OCI-LY7 (cell line): ENCODE measurements around the gene GRK3. TPM values are rescaled to one million over a fixed set of nuclear protein-coding genes. Genes with fewer than 3 reads are reported as not detected.

Experiments used
- BruUV-seq: library from RNA; stranded (reverse); fragments of 400-500 nt; replicated peaks from 2 replicates; lab custom pipeline; 2021; lab: Mats Ljungman, UMichigan
- CTCF ChIA-PET: fragments of 300-600 bp; sonication (Branson Sonifier 250); formaldehyde crosslinking; loops from one replicate; lab custom pipeline; 2022; ENCODE audit warnings: antibody characterized with exemption; ENCODE audit not compliant: unreplicated experiment; lab: Charles Lee
- POLR2A ChIA-PET: fragments of 300-600 bp; sonication (Branson Sonifier 250); formaldehyde crosslinking; loops from one replicate; lab custom pipeline; 2022; ENCODE audit warnings: antibody characterized with exemption; lab: Charles Lee
- DNase-seq: peaks from one replicate; pipeline ENCODE4 v3.0.0-alpha.2; 2015; ENCODE audit warnings: low spot score
- H2AFZ ChIP-seq: fragments of 200-600 bp; sonication (generic), shearing (Covaris generic); 2 replicates; pipeline ENCODE4 v1.6.1; 2014; ENCODE audit warnings: mild to moderate bottlenecking, antibody characterized with exemption, low read length, moderate library complexity
- H3K27ac ChIP-seq: fragments of 200-600 bp; sonication (generic); 2 replicates; pipeline ENCODE4 v1.5.1; 2014; ENCODE audit warnings: mixed run types, low read depth, mild to moderate bottlenecking, moderate library complexity, low read length, inconsistent platforms; ENCODE audit not compliant: poor library complexity, severe bottlenecking
- H3K36me3 ChIP-seq: fragments of 200-600 bp; sonication (generic); 2 replicates; pipeline ENCODE4 v1.6.1; 2014; ENCODE audit warnings: mild to moderate bottlenecking, antibody characterized with exemption, low read length, moderate library complexity, mixed read lengths; ENCODE audit not compliant: insufficient read depth
- H3K4me1 ChIP-seq: fragments of 200-600 bp; sonication (generic); 2 replicates; pipeline ENCODE4 v1.5.1; 2014; ENCODE audit warnings: mild to moderate bottlenecking, low read length; ENCODE audit not compliant: insufficient read depth, poor library complexity, severe bottlenecking
- H3K4me2 ChIP-seq: fragments of 200-600 bp; sonication (generic); 2 replicates; pipeline ENCODE4 v1.6.1; 2014; ENCODE audit warnings: mild to moderate bottlenecking, low read length
- H3K4me3 ChIP-seq: fragments of 200-600 bp; sonication (generic); 2 replicates; pipeline ENCODE4 v1.5.1; 2014; ENCODE audit warnings: mild to moderate bottlenecking, low read depth, low read length; ENCODE audit not compliant: poor library complexity, severe bottlenecking
- H3K79me2 ChIP-seq: fragments of 200-600 bp; sonication (generic); 2 replicates; pipeline ENCODE4 v1.6.1; 2016; ENCODE audit warnings: low read depth, mild to moderate bottlenecking, low read length, moderate library complexity, mixed read lengths; ENCODE audit not compliant: insufficient read depth
- H3K9me2 ChIP-seq: fragments of 200-600 bp; sonication (generic); 2 replicates; pipeline ENCODE4 v1.6.1; 2016; ENCODE audit warnings: mild to moderate bottlenecking, low read length, mixed read lengths; ENCODE audit not compliant: insufficient read depth
- H3K9me3 ChIP-seq: fragments of 200-600 bp; sonication (generic); 2 replicates; pipeline ENCODE4 v1.6.1; 2014; ENCODE audit warnings: mild to moderate bottlenecking, mixed run types, low read length, mixed read lengths
- H4K20me1 ChIP-seq: fragments of 200-600 bp; sonication (generic); 2 replicates; pipeline ENCODE4 v1.6.1; 2014; ENCODE audit warnings: mild to moderate bottlenecking, antibody characterized with exemption, low read length, moderate library complexity, mixed read lengths; ENCODE audit not compliant: insufficient read depth
- EZH2phosphoT487 ChIP-seq: fragments of 200-600 bp; sonication (generic); IDR thresholded peaks from 2 replicates; pipeline ENCODE4 v1.6.1; 2018; ENCODE audit warnings: low read depth, borderline replicate concordance, mild to moderate bottlenecking, mixed run types, antibody characterized with exemption, low read length, moderate library complexity, mixed read lengths
- intact Hi-C: fragments of 100-400 bp; cut with micrococcal nuclease; formaldehyde crosslinking; loops from one replicate; pipeline ENCODE4 v1.10.0; 2022; ENCODE audit not compliant: unreplicated experiment
- total RNA-seq, 2 experiments: library from RNA; depleted of rRNA in 1 of 2; stranded (reverse); fragments of >200 nt in 1 of 2; shearing (Covaris generic) in 1 of 2; gene quantifications; 2 replicates each; pipeline ENCODE4 v1.2.3, GENCODE V29; 2014 to 2022
- TF ChIP-seq, protein P1 (sequence below): fragments of 200-600 bp; sonication (generic); conservative IDR thresholded peaks from 2 replicates; pipeline ENCODE4 v1.5.1; 2014; ENCODE audit warnings: mild to moderate bottlenecking, antibody characterized with exemption, low read length, moderate library complexity, mixed read lengths

GRK3 gene
- total RNA-seq, 2 experiments from 2014 or later, result 14.2 to 39.3 TPM

DNA sequence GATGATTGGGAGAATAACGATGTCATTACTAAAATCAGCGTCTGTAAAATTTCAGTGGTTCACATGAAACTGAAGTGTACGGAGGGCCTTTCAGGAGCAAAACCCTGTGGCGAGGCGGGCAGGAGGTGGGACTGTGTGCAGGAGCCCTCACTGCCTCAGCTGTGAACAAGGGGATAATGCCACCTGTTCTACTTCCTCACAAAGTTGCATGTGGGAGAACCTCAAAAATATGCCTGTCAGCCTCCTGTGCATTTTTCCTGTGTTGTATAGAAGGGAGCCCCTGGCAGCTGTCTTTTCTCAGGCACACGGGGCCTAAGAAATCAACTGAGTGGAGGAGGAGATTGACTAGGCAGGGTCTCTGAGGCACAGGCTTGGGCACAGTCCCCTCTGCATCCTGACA lies 134.5 kb downstream of the GRK3 start:
- Histone ChIP-seq H3K9me2 (no peaks in the 10 kb centered on the region), H3K9me3 (no peaks in the 10 kb centered on the region), H3K4me1 (peaks cover 3% of the 10 kb centered on the region), H3K36me3 (peaks cover 12% of the 10 kb centered on the region; the same call in 1 of the 2 replicates), H3K4me3 (no peak overlapping the region), H3K79me2 (no peaks in the 10 kb centered on the region), H3K27ac (no peak overlapping the region), H4K20me1 (no peaks in the 10 kb centered on the region), H3K4me2 (no peak overlapping the region), H2AFZ (no peak overlapping the region)
- intact Hi-C loops, result no loop called here
- no TSS peak for BruUV-seq
- ChIA-PET POLR2A (no interaction called here), CTCF (no interaction called here)
- no peak for TF ChIP-seq EZH2phosphoT487
- TF ChIP-seq, protein P1, sequence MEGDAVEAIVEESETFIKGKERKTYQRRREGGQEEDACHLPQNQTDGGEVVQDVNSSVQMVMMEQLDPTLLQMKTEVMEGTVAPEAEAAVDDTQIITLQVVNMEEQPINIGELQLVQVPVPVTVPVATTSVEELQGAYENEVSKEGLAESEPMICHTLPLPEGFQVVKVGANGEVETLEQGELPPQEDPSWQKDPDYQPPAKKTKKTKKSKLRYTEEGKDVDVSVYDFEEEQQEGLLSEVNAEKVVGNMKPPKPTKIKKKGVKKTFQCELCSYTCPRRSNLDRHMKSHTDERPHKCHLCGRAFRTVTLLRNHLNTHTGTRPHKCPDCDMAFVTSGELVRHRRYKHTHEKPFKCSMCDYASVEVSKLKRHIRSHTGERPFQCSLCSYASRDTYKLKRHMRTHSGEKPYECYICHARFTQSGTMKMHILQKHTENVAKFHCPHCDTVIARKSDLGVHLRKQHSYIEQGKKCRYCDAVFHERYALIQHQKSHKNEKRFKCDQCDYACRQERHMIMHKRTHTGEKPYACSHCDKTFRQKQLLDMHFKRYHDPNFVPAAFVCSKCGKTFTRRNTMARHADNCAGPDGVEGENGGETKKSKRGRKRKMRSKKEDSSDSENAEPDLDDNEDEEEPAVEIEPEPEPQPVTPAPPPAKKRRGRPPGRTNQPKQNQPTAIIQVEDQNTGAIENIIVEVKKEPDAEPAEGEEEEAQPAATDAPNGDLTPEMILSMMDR, result no peak
- no peak for DNase-seq

DNA sequence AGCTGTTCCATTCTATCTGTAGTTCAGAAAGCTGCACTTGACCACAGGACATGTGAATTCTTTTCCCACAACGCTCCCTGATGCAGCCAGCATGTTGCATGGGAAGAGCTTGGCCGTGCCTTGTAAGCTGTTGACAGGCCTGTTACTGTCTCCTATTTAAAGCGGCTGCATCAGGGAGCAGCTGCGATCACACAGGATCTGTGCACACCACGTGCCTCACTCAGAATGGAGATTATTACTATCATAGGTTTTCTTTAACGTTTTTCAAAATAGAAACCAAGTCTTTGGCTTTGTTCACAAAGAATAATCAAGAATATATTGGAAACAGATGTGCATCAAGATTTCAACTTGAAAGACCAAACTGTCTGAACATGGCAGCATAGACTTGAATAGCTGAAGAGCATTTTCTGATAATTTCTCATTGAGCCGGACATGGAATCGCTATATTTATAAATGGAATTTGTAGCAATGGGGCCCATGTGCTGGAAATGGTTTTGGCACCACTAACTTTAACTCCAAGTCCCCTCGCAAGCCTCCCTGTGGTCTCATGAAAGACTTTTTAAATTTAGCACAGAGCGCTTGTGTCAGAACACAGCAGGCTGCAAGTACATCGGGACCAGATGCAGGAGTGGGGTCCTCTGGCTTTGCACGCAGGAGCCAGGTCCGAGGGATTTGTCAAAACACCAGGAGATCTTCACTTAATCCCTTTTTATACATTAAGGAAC lies 136.7 kb downstream of the GRK3 start:
- Histone ChIP-seq H4K20me1 (no peaks in the 10 kb centered on the region), H3K27ac (no peak overlapping the region), H2AFZ (no peak overlapping the region), H3K9me2 (no peaks in the 10 kb centered on the region), H3K36me3 (peaks cover 5% of the 10 kb centered on the region; the same call in 1 of the 2 replicates), H3K4me2 (no peak overlapping the region), H3K4me3 (no peak overlapping the region), H3K4me1 (peaks cover 3% of the 10 kb centered on the region), H3K9me3 (no peaks in the 10 kb centered on the region), H3K79me2 (no peaks in the 10 kb centered on the region)
- no TSS peak for BruUV-seq
- DNase-seq, result no peak
- ChIA-PET POLR2A (interaction anchor here (1.2 kb wide), 1 partner anchor 157 kb away, joined by 3 read pairs; no protein-coding TSS in a partner anchor), CTCF (no interaction called here)
- TF ChIP-seq, protein P1, result no peak
- TF ChIP-seq EZH2phosphoT487, result no peak
- intact Hi-C loops, result loop anchor here (5.0 kb wide), 1 partner anchor 134 kb away; no protein-coding TSS in a partner anchor

DNA sequence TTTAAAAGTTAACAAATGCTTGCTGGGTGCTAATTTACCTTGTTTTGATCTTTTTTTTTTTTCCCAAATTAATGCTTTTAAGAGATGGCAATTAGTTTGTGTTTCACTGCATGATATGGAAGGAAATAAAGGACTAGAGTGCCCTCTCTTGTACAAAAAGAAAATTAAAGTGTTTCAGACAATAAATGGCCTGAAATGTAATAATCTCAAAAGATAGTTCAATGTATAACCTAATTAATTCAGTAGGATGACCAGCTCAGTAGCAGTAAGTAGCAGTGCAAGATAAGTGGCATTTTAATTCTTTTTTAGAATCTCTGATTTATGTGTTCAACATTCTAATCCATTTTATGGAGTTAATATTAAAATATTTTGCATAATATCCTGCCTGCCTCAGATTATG lies 137.6 kb downstream of the GRK3 start:
- Histone ChIP-seq H3K4me3 (no peak overlapping the region), H3K4me2 (no peak overlapping the region), H3K27ac (no peak overlapping the region), H2AFZ (no peak overlapping the region), H4K20me1 (no peaks in the 10 kb centered on the region), H3K36me3 (peaks cover 6% of the 10 kb centered on the region; the same call in 1 of the 2 replicates), H3K9me2 (no peaks in the 10 kb centered on the region), H3K9me3 (no peaks in the 10 kb centered on the region), H3K79me2 (no peaks in the 10 kb centered on the region), H3K4me1 (peaks cover 3% of the 10 kb centered on the region)
- no peak for TF ChIP-seq EZH2phosphoT487
- TF ChIP-seq, protein P1, result peak; percentile 83
- intact Hi-C loops, result loop anchor here (2.0 to 5.0 kb wide), 2 partner anchors 135 to 157 kb away; no protein-coding TSS in a partner anchor
- ChIA-PET CTCF (no interaction called here), POLR2A (interaction anchor here (1.2 kb wide), 1 partner anchor 158 kb away, joined by 3 read pairs; no protein-coding TSS in a partner anchor)
- DNase-seq, result peak; percentile 30
- no TSS peak for BruUV-seq
